Measurements from ENCODE around the gene MYOM1.

DNA sequence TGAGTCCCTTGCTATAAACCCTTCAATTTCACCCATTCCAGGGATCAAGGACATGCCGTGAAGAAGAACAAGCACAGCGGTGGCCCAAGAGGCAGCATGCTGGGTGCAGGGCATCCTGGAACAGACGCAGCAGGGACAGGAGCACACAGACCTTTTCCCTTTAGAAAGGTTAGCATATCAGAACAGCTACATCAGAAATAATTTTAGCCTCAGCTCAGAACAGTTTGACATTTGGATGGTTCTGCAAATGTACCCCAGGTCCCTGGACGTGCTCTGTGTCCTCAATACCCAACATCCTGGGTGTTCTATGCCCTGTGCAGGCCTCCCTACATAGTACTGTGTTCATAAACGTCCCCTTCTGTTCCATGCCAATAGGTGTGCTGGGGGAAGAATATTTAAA lies 80.4 kb downstream of the MYOM1 start:
- TF ChIP-seq POLR2A (IDR thresholded peaks at IDR 0.05), result no peak
- no peak for TF ChIP-seq POLR2AphosphoS5 (IDR thresholded peaks at IDR 0.05)
- TF ChIP-seq, protein P1, sequence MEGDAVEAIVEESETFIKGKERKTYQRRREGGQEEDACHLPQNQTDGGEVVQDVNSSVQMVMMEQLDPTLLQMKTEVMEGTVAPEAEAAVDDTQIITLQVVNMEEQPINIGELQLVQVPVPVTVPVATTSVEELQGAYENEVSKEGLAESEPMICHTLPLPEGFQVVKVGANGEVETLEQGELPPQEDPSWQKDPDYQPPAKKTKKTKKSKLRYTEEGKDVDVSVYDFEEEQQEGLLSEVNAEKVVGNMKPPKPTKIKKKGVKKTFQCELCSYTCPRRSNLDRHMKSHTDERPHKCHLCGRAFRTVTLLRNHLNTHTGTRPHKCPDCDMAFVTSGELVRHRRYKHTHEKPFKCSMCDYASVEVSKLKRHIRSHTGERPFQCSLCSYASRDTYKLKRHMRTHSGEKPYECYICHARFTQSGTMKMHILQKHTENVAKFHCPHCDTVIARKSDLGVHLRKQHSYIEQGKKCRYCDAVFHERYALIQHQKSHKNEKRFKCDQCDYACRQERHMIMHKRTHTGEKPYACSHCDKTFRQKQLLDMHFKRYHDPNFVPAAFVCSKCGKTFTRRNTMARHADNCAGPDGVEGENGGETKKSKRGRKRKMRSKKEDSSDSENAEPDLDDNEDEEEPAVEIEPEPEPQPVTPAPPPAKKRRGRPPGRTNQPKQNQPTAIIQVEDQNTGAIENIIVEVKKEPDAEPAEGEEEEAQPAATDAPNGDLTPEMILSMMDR (IDR thresholded peaks at IDR 0.05), result no peak
- TF ChIP-seq EP300 (IDR thresholded peaks at IDR 0.05), result no peak

Measured in sigmoid colon (tissue), 4 donors.